ENCODE results near the gene SMARCA2.

SMARCA2 gene

GRCh38 chr9:2151171-2151570, 136.0 kb downstream of the SMARCA2 start:
- no peak for DNase-seq

GRCh38 chr9:2152966-2153629, 138.0 kb downstream of the SMARCA2 start:
- DNase-seq = no peak

GRCh38 chr9:2153630-2154217, 138.6 kb downstream of the SMARCA2 start:
- no peak for DNase-seq

- no peak for DNase-seq
These were observed 139.6 kb downstream of the SMARCA2 start for GRCh38 chr9:2154731-2155130.

GRCh38 chr9:2155966-2156365, 140.8 kb downstream of the SMARCA2 start:
- no peak for DNase-seq

GRCh38 chr9:2157277-2158110, 142.3 kb downstream of the SMARCA2 start:
- peak; percentile 68 for DNase-seq

- DNase-seq = peak; percentile 83
These were observed 143.0 kb downstream of the SMARCA2 start for GRCh38 chr9:2158111-2158610.

GRCh38 chr9:2158766-2159430, 143.8 kb downstream of the SMARCA2 start:
- DNase-seq = peak; percentile 54

- peak; percentile 54 for DNase-seq
These were observed 144.6 kb downstream of the SMARCA2 start for GRCh38 chr9:2159521-2160454.

GRCh38 chr9:2161661-2162060, 146.5 kb downstream of the SMARCA2 start:
- no peak for DNase-seq

- DNase-seq = no peak
These were observed 148.2 kb downstream of the SMARCA2 start for GRCh38 chr9:2163231-2163885.

GRCh38 chr9:2164268-2164667, 149.1 kb downstream of the SMARCA2 start:
- DNase-seq = no peak

- DNase-seq = no peak
These were observed 151.1 kb downstream of the SMARCA2 start for GRCh38 chr9:2166203-2166602.

GRCh38 chr9:2169035-2169434, 153.9 kb downstream of the SMARCA2 start:
- DNase-seq = no peak

- DNase-seq = no peak
These were observed 155.6 kb downstream of the SMARCA2 start for GRCh38 chr9:2170722-2171121.

GRCh38 chr9:2173170-2173569, 158.0 kb downstream of the SMARCA2 start:
- DNase-seq = no peak

- DNase-seq = no peak
These were observed 158.7 kb downstream of the SMARCA2 start for GRCh38 chr9:2173861-2174260.

- no peak for DNase-seq
These were observed 159.2 kb downstream of the SMARCA2 start for GRCh38 chr9:2174306-2174705.

GRCh38 chr9:2174911-2175310, 159.8 kb downstream of the SMARCA2 start:
- DNase-seq = no peak

- DNase-seq = no peak
These were observed 162.0 kb downstream of the SMARCA2 start for GRCh38 chr9:2177121-2177520.

GRCh38 chr9:2178034-2178734, 163.0 kb downstream of the SMARCA2 start:
- DNase-seq = no peak
